HG02938 (cell line): ENCODE data around the gene DCAF4.
"Not testable (repeated sequence)": the region's sequence is repeated elsewhere in the genome, so short reads cannot be mapped to it uniquely, and the experiment has no call there.

Experiments used
- ATAC-seq: cut with Tn5 transposase; IDR thresholded peaks from one replicate; pipeline ENCODE4 v1.9.1; 2021; ENCODE audit warnings: mild to moderate bottlenecking, moderate library complexity; ENCODE audit not compliant: unreplicated experiment

Gene DCAF4

DNA sequence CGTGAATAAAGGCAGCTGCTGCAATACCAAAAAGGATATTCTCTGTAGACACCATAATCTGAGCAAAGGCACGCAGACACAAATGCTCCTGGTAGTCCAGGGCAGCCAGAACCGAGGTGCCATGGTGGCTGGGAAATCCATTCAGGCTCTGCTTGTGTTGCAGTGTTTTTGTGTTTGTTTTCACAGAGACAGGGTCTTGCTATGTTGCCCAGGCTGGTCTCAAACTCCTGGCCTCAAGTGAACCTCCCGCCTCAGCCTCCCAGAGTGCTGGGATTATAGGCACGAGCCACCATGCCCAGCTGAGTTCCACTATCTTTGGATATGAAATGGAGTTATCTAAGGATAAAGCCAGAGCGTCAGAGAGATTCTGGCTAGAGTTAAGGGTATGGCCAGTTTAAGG is 39.8 kb downstream of the DCAF4 start:
- no peak for ATAC-seq

DNA sequence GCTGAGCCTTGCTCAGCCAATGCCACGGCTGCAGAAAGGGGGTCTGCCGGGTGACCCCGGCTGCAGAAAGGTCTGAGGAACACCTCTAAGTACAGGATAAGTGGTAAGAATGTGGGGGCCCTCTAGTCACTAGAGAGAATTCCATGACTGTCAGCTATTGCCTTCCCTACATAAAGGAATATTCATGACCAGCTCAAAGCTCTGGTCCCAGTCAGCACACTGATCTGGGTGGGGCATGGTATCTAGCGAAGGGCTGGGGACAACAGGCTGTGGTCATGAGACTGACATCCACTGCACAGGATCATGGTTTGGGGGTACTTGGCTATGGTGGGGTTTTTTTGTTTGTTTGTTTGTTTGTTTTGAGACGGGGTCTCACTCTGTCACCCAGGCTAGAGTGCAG is 42.1 kb downstream of the DCAF4 start:
- no peak for ATAC-seq

DNA sequence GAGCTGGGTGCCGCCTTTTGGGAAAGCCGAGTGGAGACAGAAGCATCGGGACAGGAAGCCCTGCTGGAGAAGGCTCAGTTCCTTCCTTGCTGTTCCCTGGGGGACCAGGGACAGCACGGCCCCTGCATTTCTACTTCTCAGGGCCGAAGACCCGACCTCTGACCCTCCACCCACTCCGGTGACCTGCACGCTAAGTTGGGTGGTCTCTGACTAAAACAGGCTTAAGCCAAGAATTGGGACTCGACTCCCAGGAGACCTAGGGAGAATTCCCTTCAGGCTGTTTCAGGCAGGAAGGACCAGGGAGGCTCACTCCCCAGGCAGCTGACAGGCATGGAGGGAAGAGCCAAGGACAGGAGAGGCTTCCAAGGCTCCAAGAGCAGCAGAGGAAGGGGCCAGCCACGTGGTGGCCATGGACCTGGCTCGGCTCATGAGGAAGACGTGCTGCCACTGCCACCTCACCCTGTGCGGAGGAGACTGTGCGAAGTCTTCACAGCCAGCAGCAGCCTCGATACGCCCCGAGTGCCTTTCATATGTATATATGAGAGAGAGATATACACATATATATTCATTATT is 43.9 kb downstream of the DCAF4 start:
- ATAC-seq, result no peak

DNA sequence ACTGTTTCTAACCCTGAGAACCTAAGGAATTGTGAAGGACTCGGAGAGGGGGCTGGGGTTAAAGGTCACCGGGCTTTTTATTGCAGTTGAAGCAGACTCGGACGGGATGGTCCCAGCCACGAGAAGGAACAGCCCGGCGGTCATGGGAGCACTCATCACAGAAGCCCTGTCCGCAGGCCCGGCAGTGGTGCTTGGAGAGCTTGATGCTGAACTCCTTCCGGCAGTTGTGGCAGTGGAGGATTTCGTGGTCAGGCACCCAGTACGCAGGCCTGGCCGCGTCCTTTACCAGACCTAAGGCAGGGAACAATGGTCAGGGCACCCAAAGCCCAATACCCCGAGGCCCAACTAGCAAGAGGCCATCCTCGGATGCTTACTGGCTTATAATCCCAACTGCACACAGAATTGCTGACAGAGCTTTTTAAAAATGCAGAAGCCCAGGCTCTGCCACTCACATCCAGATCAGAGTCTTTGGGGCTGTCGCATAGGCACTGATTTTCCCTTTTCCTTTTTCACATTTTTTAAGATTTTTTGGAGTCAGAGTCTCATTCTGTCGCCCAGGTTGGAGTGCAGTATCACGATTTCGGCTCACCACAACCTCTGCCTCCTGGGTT is 44.7 kb downstream of the DCAF4 start:
- no peak for ATAC-seq

DNA sequence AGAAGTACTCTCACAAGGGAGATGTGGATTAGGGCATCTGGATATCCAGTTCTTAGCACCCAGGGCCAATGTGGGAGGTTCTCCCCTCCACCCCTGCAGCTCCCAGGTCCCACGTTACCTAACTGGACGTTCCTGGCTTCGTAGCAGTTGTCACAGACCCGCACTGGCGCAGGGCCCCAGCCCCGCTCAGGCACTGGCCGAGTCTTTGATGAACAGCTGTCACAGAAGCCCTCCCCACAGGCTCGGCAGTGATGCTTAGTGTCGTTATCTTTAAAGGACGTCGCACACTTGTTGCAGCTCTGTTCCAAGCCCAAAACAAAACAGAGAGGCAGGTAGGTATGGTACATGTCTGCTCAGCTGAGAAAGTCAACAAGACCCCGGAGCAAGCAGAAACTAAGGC is 48.4 kb downstream of the DCAF4 start:
- no peak for ATAC-seq

DNA sequence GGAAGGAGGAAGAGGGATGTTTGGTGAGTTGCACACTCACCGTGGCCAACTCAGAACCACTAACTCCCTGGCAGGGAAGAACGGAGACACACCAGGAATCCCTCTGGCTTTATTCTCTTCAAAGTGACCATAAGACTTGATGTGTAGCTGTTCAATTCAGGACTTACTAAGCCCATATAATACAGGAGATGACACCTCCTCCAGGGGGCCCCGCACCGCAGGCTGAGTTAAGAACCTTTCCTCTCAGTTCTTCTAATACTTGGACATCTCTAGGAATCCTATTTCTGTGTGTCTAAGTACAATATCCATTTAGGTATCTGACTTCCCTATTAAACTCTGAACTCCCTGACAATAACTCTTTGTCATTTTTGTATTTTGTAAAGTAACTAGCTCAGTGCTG is 49.5 kb downstream of the DCAF4 start:
- no peak for ATAC-seq

DNA sequence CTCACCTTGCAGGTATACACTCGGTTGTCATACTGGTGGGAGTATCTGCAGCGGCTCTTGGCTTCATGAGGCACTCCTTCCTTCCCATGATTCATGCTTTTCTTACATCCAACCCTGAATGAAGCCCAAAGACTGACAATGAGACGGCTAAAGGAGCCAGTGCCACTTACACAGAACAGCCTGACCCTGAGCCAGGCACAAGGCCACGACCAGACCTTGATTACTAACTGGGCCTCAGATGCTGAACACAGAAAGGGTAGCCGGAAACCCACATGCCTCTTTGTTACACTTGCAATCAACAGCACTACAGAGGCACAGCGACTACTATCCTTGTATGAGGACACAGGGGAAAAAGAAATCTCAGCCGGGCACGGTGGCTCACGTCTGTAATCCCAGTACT is 52.6 kb downstream of the DCAF4 start:
- no peak for ATAC-seq

DNA sequence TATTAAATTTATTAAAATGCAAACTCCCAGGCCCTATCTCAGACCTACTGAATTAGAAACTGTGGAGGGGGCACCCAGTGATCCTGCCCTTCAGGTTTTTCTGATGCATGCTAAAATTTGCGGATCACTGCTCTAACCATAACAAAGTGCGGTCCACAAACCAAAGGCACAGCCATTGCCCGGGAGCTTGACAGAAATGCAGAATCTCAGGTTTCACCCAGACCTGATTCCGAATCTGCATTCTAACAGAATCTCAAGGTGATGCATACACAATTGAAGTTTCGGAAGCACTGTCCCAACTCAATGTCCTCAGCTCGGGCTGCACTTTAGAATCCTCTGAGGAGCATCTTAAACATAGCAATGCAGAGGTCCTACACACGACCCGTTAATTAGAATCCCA is 54.6 kb downstream of the DCAF4 start:
- ATAC-seq, result no peak

DNA sequence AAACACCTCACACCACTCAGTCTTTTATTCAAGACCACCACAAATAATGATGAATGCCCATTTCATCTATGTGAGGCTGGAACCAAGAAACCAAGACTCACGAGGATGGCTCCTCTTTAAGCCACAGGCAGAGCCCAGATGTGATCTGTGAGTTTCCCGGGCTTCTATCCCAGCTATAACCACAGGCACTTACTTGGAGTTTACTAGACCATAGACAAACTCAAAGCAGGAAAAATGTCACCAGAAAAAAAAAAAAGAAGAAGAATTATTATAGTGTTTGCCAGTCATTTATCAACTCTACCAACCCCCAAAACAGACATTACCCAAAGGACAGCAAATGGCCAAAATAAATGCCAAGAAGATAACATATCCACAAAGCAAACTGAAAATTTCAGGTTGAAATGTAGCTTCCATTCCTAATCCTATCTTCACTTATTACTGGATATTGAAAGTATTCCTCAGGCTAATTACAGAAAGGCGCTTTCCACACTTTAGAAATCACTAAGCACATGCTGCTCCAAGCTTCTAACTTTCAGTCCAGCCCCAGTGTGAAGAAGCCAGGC is 56.0 kb downstream of the DCAF4 start:
- no peak for ATAC-seq

DNA sequence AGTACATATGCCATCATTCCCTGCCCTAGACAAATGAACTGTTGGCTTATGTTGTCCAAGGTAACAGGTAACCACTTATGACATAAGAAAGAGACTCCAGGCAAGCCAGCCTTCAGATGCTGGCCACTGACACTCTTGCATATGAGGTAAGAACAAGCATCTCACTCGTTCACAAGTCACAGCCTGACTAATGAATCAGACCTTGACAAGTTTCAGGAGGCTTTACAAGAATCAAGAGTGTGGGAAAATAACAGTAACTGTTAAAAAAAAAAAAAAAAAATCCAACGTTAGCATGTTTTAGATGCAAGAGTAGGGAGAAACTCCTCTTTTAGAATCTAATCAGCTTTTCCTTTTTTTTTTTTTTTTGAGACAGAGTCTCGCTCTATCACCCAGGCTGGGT is 60.0 kb downstream of the DCAF4 start:
- ATAC-seq, result no peak

DNA sequence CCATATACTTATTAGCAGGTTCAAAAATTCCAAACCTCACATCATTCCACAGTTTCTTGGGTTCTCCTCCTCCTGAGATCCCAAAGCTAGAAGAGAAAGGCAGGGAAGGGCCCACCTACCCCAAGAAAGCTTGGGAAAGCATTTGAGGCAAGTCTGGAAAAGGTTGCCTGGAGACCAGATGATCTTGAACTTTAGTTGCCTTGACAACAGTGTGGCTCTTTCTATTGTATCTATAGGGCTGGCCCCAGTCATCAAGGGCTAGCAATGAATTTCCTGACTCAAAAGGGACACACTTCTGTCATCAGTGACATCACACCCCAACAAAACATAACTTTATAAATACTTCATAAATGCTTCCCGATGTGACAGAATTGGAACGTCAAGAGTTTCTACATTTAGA is 60.6 kb downstream of the DCAF4 start:
- ATAC-seq, result no peak

DNA sequence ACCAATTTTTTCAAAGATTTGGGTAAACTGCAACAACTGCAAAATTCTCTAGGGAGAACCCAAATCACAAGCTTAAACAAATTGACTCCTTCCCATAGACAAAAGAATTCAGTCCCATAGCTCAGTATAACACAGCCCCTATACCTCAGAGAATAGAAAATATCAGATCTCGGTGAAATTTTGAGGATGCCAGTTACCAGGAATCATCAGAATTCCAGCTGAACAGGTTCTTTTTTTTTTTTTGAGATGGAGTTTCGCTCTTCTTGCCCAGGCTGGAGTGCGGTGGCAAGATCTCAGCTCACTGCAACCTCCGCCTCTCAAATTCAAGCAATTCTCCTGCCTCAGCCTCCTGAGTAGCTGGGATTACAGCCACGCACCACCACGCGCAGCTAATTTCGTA is 63.9 kb downstream of the DCAF4 start:
- ATAC-seq, result no peak

DNA sequence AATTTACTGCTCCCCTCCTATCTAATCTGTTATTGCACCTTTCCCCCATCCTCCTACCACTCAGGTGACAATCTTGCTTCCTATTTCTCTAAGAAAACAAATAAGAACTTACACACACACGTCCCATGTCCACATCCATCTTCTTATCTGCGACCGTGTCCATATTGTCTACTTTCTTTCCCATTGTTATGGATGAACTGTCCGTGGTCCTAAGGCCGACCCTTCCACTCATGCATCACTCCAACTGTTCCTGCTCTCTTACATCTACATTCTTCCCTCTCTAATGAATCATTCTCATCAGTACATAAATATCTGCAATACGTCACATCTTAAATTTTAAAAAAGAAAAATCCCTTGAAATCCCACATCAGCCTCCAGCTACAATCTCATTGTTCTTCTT is 70.7 kb downstream of the DCAF4 start:
- ATAC-seq, result no peak

DNA sequence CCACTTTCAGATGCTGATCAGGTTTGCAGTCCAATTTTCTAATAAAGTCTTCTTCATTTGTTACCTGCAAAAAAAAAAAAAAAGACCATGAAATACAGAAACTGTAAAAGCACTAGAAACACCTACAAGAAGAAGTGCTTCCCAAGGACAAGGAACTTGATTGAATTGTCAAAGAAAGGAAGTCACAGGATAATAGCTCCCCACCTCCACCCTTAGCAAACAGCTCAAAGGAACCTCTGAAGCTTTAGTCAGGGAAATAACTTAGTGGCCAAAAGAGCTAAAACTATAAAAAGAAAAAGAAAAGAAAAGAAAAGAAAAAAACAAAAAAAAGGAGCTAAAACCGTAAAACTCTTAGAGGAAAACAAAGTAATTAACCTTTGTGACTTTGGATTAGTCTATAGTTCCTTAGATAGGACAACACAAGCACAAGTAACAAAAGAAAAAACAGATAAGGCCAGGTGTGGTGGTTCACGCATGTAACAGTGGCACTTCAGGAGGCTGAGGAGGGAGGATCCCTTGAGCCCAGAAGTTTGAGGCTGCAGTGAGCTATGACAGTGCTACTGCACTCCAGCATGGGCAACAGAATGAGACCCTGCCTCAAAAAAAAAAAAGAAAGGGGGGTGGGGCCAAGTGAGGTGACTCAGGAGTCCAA is 72.1 kb downstream of the DCAF4 start:
- ATAC-seq, result no peak

DNA sequence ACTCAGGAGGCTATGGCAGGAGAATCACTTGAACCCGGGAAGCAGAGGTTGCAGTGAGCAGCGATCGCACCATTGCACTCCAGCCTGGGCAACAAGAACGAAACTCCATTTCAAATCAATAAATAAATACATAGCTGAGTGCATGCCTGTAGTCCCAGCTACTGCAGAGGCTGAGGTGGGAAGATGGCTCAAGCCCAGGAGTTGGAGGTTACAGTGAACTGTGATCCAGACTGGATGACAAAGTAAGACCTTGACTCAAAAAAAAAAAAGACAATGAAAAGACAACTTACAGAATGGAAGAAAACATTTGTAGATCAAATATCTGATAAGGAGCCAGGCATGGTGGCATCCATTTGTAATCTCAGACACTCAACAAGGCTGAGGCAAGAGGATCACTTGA is 73.1 kb downstream of the DCAF4 start:
- ATAC-seq, result no peak

DNA sequence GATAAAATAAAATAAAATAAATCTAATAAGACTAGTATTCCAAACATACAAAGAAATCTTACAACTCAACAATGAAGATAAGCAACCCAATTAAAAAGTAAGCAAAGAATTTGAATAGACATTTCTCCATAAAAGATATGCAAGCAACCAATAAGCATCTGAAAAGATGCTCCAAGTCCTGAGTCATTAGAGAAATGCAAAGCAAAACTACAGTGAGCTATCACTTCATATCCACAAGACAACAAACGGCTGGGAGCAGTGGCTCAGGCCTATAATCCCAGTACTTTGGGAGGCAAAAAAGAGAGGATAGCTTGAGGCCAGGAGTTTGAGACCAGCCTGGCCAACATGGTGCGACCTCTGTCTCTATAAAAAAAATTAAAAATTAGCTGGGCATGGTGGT is 73.8 kb downstream of the DCAF4 start:
- ATAC-seq, result no peak

DNA sequence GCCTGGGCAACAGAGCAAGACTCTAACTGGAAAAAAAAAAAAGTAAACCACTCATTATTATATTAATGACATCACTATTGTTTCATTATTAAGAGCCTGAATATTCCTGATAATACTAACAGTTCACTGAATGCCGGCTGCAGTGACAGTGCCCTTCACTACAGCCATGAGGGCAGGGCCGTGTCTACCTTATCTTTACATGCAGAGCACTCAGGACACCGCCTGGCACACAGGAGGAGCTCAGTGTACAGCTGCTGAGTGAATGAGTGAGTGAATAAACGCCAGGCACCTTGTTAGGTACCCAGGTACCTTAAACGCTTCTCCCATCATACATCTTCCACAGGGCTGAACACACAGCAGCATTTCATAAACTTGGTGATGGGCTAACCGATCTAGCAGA is 77.4 kb downstream of the DCAF4 start:
- no peak for ATAC-seq

DNA sequence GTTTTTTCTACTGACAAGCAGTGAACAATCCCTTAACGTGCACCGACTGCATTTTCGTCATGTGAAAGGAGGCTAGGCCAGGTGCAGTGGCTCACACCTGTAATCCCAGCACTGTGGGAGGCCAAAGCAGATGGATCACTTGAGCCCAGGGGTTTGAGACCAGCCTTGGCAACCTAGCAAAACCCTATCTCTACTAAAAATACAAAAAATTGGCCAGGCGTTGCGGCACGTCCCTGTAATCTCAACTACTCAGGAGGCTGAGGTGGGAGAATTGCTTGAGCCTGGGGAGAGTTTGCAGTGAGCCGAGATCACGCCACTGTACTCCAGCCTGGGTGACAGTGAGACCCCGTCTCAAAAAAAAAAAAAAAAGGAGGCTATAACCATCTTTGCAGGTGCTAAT is 78.4 kb downstream of the DCAF4 start:
- ATAC-seq, result not testable (repeated sequence)

DNA sequence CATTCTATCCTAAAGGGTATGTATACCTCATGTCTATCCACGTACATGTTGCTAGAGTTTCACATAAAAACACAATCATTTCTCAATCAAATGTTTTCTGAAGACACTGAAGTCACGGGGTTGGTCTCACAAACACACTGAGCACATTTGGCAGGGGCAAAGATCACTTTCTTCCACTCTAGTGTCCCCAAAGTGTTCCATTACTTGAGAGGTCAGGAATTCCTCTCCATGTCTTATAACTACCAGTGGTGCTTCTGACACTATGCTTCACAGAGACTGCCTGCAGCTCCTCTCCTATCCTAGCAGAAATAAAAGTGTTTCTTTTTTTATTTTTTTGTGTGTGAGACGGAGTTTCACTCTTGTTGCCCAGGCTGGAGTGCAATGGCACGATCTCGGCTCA is 81.6 kb downstream of the DCAF4 start:
- no peak for ATAC-seq

DNA sequence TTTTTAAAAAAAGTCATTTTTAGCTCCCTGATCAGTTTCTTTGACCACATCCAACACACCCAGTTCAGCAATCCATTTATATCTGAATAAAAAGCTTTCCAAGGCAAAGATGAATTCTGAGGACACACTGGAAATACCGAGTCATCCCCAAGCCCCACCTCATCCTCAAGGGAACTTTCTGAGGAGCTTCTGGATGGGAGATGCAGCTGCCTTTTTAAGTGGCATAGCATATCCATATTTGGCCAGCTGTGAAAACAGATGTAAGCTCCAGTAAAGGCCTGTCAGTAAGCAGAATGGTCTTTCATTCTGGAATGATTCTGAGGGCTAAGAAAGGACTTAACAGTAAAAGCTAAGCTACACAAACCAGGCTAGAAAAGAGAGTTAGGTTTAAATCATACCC is 82.2 kb downstream of the DCAF4 start:
- ATAC-seq, result no peak
